Aortic smooth muscle cell (primary cell): ENCODE data around the gene F8A1. TPM values are rescaled to one million over a fixed set of nuclear protein-coding genes. Genes with fewer than 3 reads are reported as not detected.

Experiments used
- total RNA-seq: library from RNA; depleted of rRNA; stranded (reverse); fragments of >200 nt; gene quantifications from 2 replicates; pipeline ENCODE4 v1.2.3, GENCODE V29; 2014

F8A1 gene
- total RNA-seq, result 2.0 and 2.8 TPM in 2 replicates

DNA sequence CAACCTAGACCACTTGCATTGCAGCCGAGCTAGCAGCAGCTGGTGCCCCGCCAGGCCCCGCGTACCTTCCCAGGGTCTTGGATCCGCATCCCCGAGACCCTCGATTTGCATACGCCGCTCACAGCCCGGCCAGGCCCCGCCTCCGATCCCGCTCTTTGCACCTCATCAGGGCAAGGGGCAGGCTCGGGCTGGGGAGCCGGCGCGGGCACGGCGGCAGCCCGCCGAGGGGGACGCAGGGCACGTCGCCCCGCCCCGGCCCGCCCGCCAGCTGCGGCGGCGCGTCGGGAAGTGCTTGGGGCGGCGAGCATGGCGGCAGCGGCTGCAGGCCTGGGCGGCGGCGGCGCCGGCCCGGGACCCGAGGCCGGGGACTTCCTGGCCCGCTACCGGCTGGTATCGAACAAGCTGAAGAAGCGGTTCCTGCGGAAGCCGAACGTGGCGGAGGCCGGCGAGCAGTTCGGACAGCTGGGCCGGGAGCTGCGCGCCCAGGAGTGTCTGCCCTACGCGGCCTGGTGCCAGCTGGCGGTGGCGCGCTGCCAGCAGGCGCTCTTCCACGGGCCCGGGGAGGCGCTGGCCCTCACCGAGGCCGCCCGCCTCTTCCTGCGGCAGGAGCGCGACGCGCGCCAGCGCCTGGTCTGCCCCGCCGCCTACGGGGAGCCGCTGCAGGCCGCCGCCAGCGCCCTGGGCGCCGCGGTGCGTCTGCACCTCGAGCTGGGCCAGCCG lies at the start of gene F8A1:
Gene F8A1, plus strand, starts transcription at position 287 of the 720 bp plus-strand sequence. Its CDS starts 20 bp downstream, at position 307.

Other genes with a start within 250 kb of the F8A1 start
- gene CTAG2, start 232.8 kb upstream of the F8A1 start, total RNA-seq, result not detected in 2 replicates
- 3.2 and 4.1 TPM in 2 replicates for gene GAB3, start 135.3 kb upstream of the F8A1 start, total RNA-seq
- 26.3 and 42.4 TPM in 2 replicates for gene DKC1, start 123.5 kb upstream of the F8A1 start, total RNA-seq
- gene MPP1, start 80.9 kb upstream of the F8A1 start, total RNA-seq, result 19.9 and 23.0 TPM in 2 replicates
- gene SMIM9, start 51.7 kb upstream of the F8A1 start, total RNA-seq, result not detected in 2 replicates
- 3.9 and 4.0 TPM in 2 replicates for gene F8, start 136.4 kb downstream of the F8A1 start, total RNA-seq
- 54.4 and 65.0 TPM in 2 replicates for gene FUNDC2, start 140.5 kb downstream of the F8A1 start, total RNA-seq
- gene CMC4, start 184.8 kb downstream of the F8A1 start, total RNA-seq, result 7.7 and 9.5 TPM in 2 replicates
- 30.0 and 33.4 TPM in 2 replicates for gene MTCP1, start 184.8 kb downstream of the F8A1 start, total RNA-seq
- 10.9 and 11.5 TPM in 2 replicates for gene BRCC3, start 185.2 kb downstream of the F8A1 start, total RNA-seq